ENCODE results near the gene RBBP8. TPM values are rescaled to one million over a fixed set of nuclear protein-coding genes. Genes with fewer than 3 reads are reported as not detected.

Gene RBBP8
- total RNA-seq, 2 experiments from 2014 or later = 1.2 to 2.5 TPM

- no peak overlapping the region for H3K27ac Mint-ChIP-seq
- H3K27me3 Mint-ChIP-seq = no peaks in the 10 kb centered on the region
- no peaks in the 10 kb centered on the region for H3K27me3 ChIP-seq (ENCODE audit: control insufficient read depth in 1 of 2, insufficient read depth in 2 of 2, low read length in 2 of 2)
- CTCF ChIA-PET = no interaction called here
- TF ChIP-seq CTCF (IDR thresholded peaks at IDR 0.05) = no peak
- H3K9me3 ChIP-seq (ENCODE audit: control insufficient read depth in 1 of 2, insufficient read depth in 1 of 2, low read length in 2 of 2) = peaks cover 4 to 5% of the 10 kb centered on the region in 2 experiments
- H3K27ac ChIP-seq (ENCODE audit: low read depth in 1 of 2, low read length in 2 of 2) = no peak overlapping the region
- peaks cover 38% of the 10 kb centered on the region for H3K4me1 Mint-ChIP-seq (ENCODE audit: low read depth)
- ATAC-seq (ENCODE audit: poor library complexity) (no peak), DNase-seq (no peak)
- no peaks in the 10 kb centered on the region for H3K36me3 ChIP-seq (ENCODE audit: insufficient read depth, low read length)
- peaks cover 8% of the 10 kb centered on the region for H3K9me3 Mint-ChIP-seq
- POLR2A ChIA-PET = no interaction called here
- no peak overlapping the region for H3K4me3 Mint-ChIP-seq
- H3K36me3 Mint-ChIP-seq (ENCODE audit: low read depth) = no peaks in the 10 kb centered on the region
- H3K4me1 ChIP-seq (ENCODE audit: insufficient read depth, low read length) = peaks cover 32% of the 10 kb centered on the region
- no peak overlapping the region for H3K4me3 ChIP-seq (ENCODE audit: low read length)
- intact Hi-C loops (cut with DNase I, micrococcal nuclease) = loop anchor here (5.0 kb wide), 2 partner anchors 67 to 133 kb away; partner anchors contain the start of gene RBBP8 (in 1 of the 2)
Observed at GRCh38 chr18:23065234-23065806, 132.2 kb downstream of the RBBP8 start.

GRCh38 chr18:23066060-23066459 is 132.9 kb downstream of the RBBP8 start:
- no peak overlapping the region for H3K27ac Mint-ChIP-seq
- no peaks in the 10 kb centered on the region for H3K27me3 Mint-ChIP-seq
- no peak overlapping the region for H3K27ac ChIP-seq (ENCODE audit: low read depth in 1 of 2, low read length in 2 of 2)
- no peak overlapping the region for H3K4me3 Mint-ChIP-seq
- ChIA-PET CTCF (interaction anchor here (1.4 kb wide), 1 partner anchor 21 kb away, joined by 5 read pairs; no protein-coding TSS in a partner anchor), POLR2A (no interaction called here)
- intact Hi-C loops (cut with DNase I, micrococcal nuclease) = loop anchor here (5.0 kb wide), 2 partner anchors 66 to 134 kb away; partner anchors contain the start of gene RBBP8 (in 1 of the 2)
- peaks cover 40% of the 10 kb centered on the region for H3K4me1 ChIP-seq (ENCODE audit: insufficient read depth, low read length)
- H3K4me3 ChIP-seq (ENCODE audit: low read length) = no peak overlapping the region
- DNase-seq = no peak
- peaks cover 8% of the 10 kb centered on the region for H3K9me3 Mint-ChIP-seq
- peaks cover 45% of the 10 kb centered on the region for H3K4me1 Mint-ChIP-seq (ENCODE audit: low read depth)
- H3K9me3 ChIP-seq (ENCODE audit: control insufficient read depth in 1 of 2, insufficient read depth in 1 of 2, low read length in 2 of 2) = peaks cover 4 to 5% of the 10 kb centered on the region in 2 experiments
- TF ChIP-seq CTCF (IDR thresholded peaks at IDR 0.05) = no peak
- no peak for ATAC-seq (ENCODE audit: poor library complexity)
- no peaks in the 10 kb centered on the region for H3K36me3 Mint-ChIP-seq (ENCODE audit: low read depth)
- no peaks in the 10 kb centered on the region for H3K36me3 ChIP-seq (ENCODE audit: insufficient read depth, low read length)
- H3K27me3 ChIP-seq (ENCODE audit: control insufficient read depth in 1 of 2, insufficient read depth in 2 of 2, low read length in 2 of 2) = no peaks in the 10 kb centered on the region

- ATAC-seq (ENCODE audit: poor library complexity) = no peak
- Mint-ChIP-seq H3K27ac (no peak overlapping the region), H3K4me3 (no peak overlapping the region), H3K36me3 (ENCODE audit: low read depth) (no peaks in the 10 kb centered on the region), H3K27me3 (no peaks in the 10 kb centered on the region), H3K4me1 (ENCODE audit: low read depth) (peaks cover 50% of the 10 kb centered on the region), H3K9me3 (peaks cover 8% of the 10 kb centered on the region)
- Histone ChIP-seq H3K9me3 (ENCODE audit: control insufficient read depth in 1 of 2, insufficient read depth in 1 of 2, low read length in 2 of 2) (peaks cover 4 to 5% of the 10 kb centered on the region in 2 experiments), H3K4me3 (ENCODE audit: low read length) (no peak overlapping the region), H3K27ac (ENCODE audit: low read depth in 1 of 2, low read length in 2 of 2) (no peak overlapping the region), H3K27me3 (ENCODE audit: control insufficient read depth in 1 of 2, insufficient read depth in 2 of 2, low read length in 2 of 2) (no peaks in the 10 kb centered on the region), H3K4me1 (ENCODE audit: insufficient read depth, low read length) (peaks cover 45% of the 10 kb centered on the region), H3K36me3 (ENCODE audit: insufficient read depth, low read length) (no peaks in the 10 kb centered on the region)
- CTCF ChIA-PET = interaction anchor here (1.4 kb wide), 1 partner anchor 20 kb away, joined by 5 read pairs; no protein-coding TSS in a partner anchor
- no peak for TF ChIP-seq CTCF (IDR thresholded peaks at IDR 0.05)
- POLR2A ChIA-PET = no interaction called here
- DNase-seq = no peak
- intact Hi-C loops (cut with DNase I, micrococcal nuclease) = loop anchor here (5.0 kb wide), 2 partner anchors 66 to 134 kb away; partner anchors contain the start of gene RBBP8 (in 1 of the 2)
Observed at GRCh38 chr18:23066504-23067039, 133.4 kb downstream of the RBBP8 start.

Data from CD4-positive, alpha-beta T cell (primary cell).